Measurements from ENCODE around the gene PRPF31.

- TF ChIP-seq CTCF (conservative IDR thresholded peaks at IDR 0.05) (no peak), EZH2 (IDR thresholded peaks at IDR 0.05; ENCODE audit: low read depth) (no peak)
Observed at GRCh38 chr19:54160854-54161253, 45.3 kb downstream of the PRPF31 start.
